ENCODE results near the gene KCNH1. TPM values are rescaled to one million over a fixed set of nuclear protein-coding genes. Genes with fewer than 3 reads are reported as not detected.

Gene KCNH1
- polyA plus RNA-seq, 2 donors = 0.06 to 0.08 TPM

DNA sequence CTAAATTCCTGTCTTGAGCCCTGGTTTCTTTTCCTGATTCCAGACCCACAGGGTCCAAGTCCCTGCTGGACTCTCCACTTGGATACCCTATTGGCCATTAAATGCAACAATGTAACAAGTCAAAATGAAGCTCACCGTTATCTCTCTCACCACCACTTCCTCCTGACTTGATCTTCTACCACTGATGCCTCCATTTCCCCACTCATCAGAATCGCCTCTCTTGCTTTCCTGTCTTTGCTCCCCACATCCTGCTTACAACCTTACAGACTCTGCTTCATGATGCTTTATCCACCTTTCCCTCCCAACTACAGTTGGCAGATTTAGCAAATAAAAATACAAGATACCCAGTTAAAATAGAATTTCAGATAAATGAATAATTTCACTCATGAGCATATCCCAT, 343.8 kb downstream of the KCNH1 start:
- Histone ChIP-seq H3K36me3 (ENCODE audit: control insufficient read depth in 2 of 2, insufficient read depth in 2 of 2, low read length in 1 of 2) (no peaks in the 10 kb centered on the region), H3K4me3 (ENCODE audit: low read depth in 1 of 2, low read length in 2 of 2) (no peak overlapping the region), H3K4me1 (ENCODE audit: control insufficient read depth in 2 of 2, insufficient read depth in 2 of 2, low read length in 1 of 2) (no peaks in the 10 kb centered on the region), H3K27ac (ENCODE audit: low read depth in 2 of 2, low read length in 1 of 2) (no peak overlapping the region), H3K9me3 (ENCODE audit: control insufficient read depth in 2 of 2, insufficient read depth in 1 of 2, low read depth in 1 of 2, low read length in 1 of 2) (no peaks in the 10 kb centered on the region), H3K27me3 (ENCODE audit: control insufficient read depth in 1 of 2, insufficient read depth in 2 of 2, low read length in 2 of 2) (no peaks in the 10 kb centered on the region)
- 68 to 72% methylated on average over 2 of the region's 2 CpGs for WGBS, 2 donors

DNA sequence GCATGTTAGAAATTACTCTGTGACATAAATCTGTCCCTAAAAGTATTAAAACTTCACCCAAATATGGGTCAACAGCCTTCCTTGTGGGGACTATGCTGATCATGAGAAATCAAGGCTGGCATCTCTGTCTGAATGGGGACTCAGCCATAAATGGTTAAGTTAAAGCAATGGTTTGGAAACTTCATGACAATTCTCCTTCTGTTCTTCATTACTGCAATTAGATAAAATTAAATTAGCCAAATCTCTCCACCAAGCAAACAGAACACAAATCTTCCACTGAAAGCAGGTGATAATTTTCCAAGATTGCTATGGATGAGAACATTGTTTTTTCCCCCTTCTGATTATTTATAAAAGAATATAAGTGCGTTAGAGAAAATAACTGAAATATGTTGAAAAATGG, 346.1 kb downstream of the KCNH1 start:
- Histone ChIP-seq H3K36me3 (ENCODE audit: control insufficient read depth in 2 of 2, insufficient read depth in 2 of 2, low read length in 1 of 2) (no peaks in the 10 kb centered on the region), H3K27me3 (ENCODE audit: control insufficient read depth in 1 of 2, insufficient read depth in 2 of 2, low read length in 2 of 2) (no peaks in the 10 kb centered on the region), H3K27ac (ENCODE audit: low read depth in 2 of 2, low read length in 1 of 2) (no peak overlapping the region), H3K4me3 (ENCODE audit: low read depth in 1 of 2, low read length in 2 of 2) (no peak overlapping the region), H3K9me3 (ENCODE audit: control insufficient read depth in 2 of 2, insufficient read depth in 1 of 2, low read depth in 1 of 2, low read length in 1 of 2) (no peaks in the 10 kb centered on the region), H3K4me1 (ENCODE audit: control insufficient read depth in 2 of 2, insufficient read depth in 2 of 2, low read length in 1 of 2) (no peaks in the 10 kb centered on the region)
- 83 to 95% methylated on average over 1 of the region's 1 CpG for whole genome bisulfite sequencing, 2 donors

DNA sequence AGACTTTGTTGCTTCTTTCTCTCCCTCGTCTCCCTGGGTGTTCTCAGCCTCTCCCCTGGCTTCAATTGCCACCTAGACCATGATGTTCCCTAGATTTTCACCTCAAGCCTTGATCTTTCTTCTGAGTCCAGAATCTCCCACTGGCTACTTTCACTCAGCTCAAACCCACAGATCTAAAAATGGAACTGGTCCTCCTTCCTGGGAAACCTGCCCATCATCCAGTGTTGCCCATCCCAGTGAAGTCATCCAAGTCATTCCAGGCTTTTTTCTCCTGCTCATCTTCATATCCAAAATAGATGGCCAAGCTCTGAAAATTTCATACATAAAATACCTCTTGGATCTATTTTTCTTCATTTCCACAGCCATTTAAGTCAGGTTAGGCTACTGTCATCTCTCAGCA, 347.4 kb downstream of the KCNH1 start:
- Histone ChIP-seq H3K9me3 (ENCODE audit: control insufficient read depth in 2 of 2, insufficient read depth in 1 of 2, low read depth in 1 of 2, low read length in 1 of 2) (no peaks in the 10 kb centered on the region), H3K27ac (ENCODE audit: low read depth in 2 of 2, low read length in 1 of 2) (no peak overlapping the region), H3K4me1 (ENCODE audit: control insufficient read depth in 2 of 2, insufficient read depth in 2 of 2, low read length in 1 of 2) (no peaks in the 10 kb centered on the region), H3K27me3 (ENCODE audit: control insufficient read depth in 1 of 2, insufficient read depth in 2 of 2, low read length in 2 of 2) (no peaks in the 10 kb centered on the region), H3K36me3 (ENCODE audit: control insufficient read depth in 2 of 2, insufficient read depth in 2 of 2, low read length in 1 of 2) (no peaks in the 10 kb centered on the region), H3K4me3 (ENCODE audit: low read depth in 1 of 2, low read length in 2 of 2) (no peak overlapping the region)
- WGBS, 2 donors = 70 to 82% methylated on average over 1 of the region's 1 CpG

DNA sequence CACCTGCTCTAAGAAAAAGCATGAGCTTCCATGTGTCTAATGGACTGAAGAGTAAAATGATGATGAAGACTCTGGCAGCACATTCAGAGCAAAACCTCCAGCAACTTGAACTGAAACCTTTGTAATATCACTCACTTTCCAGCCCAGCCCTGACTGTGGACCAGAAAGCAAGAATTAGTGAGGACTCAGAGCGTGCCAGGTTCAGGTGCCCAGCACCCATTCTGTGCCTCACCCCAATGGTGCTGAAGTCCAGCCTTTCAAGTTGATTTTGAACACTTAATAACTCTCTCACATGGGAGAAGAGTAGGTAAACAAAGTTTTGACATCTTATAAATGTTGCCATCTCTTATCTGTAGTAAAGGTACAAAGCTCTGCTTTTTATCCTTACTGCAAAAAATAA, 350.0 kb downstream of the KCNH1 start:
- Histone ChIP-seq H3K36me3 (ENCODE audit: control insufficient read depth in 2 of 2, insufficient read depth in 2 of 2, low read length in 1 of 2) (no peaks in the 10 kb centered on the region), H3K9me3 (ENCODE audit: control insufficient read depth in 2 of 2, insufficient read depth in 1 of 2, low read depth in 1 of 2, low read length in 1 of 2) (no peaks in the 10 kb centered on the region), H3K27me3 (ENCODE audit: control insufficient read depth in 1 of 2, insufficient read depth in 2 of 2, low read length in 2 of 2) (no peaks in the 10 kb centered on the region), H3K4me3 (ENCODE audit: low read depth in 1 of 2, low read length in 2 of 2) (no peak overlapping the region), H3K4me1 (ENCODE audit: control insufficient read depth in 2 of 2, insufficient read depth in 2 of 2, low read length in 1 of 2) (no peaks in the 10 kb centered on the region), H3K27ac (ENCODE audit: low read depth in 2 of 2, low read length in 1 of 2) (no peak overlapping the region)
- WGBS, 2 donors = 74 to 81% methylated on average over 1 of the region's 1 CpG

DNA sequence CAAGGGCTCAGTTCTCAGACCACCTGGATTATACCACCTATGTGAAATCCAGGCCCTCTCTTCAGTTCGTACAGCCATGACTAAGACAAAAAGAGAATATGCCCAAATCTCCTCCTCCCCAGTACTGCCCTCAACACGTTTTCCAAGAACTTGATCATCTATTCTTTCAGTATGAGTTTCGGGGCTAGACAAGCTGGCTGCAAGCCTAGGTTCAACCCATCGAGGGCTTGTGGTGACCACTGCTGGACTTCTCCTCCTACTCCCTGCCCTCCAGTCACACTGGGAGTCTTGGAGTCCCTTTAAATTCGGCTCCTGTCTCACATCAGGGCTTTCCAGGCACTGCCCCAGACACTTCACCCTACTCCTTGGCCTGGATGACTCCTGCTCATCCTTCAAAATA, 352.3 kb downstream of the KCNH1 start:
- Histone ChIP-seq H3K9me3 (ENCODE audit: control insufficient read depth in 2 of 2, insufficient read depth in 1 of 2, low read depth in 1 of 2, low read length in 1 of 2) (no peaks in the 10 kb centered on the region), H3K27ac (ENCODE audit: low read depth in 2 of 2, low read length in 1 of 2) (no peak overlapping the region), H3K27me3 (ENCODE audit: control insufficient read depth in 1 of 2, insufficient read depth in 2 of 2, low read length in 2 of 2) (no peaks in the 10 kb centered on the region), H3K4me1 (ENCODE audit: control insufficient read depth in 2 of 2, insufficient read depth in 2 of 2, low read length in 1 of 2) (no peaks in the 10 kb centered on the region), H3K36me3 (ENCODE audit: control insufficient read depth in 2 of 2, insufficient read depth in 2 of 2, low read length in 1 of 2) (no peaks in the 10 kb centered on the region), H3K4me3 (ENCODE audit: low read depth in 1 of 2, low read length in 2 of 2) (no peak overlapping the region)
- WGBS, 2 donors = 61 to 74% methylated on average over 5 of the region's 5 CpGs

DNA sequence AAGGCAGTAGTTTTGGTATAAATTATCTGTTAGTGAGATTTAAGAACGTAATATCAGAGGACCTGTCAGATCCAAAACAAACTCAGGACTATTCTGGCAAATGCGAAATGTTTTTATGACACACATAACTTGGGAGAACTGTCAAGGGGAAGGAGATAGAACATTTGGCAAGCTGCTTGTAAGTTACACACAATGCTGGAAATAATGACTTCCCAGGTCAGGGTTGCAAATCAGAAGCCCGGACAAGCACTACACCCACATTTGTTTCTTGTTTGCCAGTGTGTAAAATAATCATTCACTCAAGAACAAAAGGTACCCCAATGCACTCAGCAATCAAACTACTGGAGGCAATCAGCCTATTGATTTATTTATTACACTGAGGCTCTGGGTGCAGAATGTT, 354.7 kb downstream of the KCNH1 start:
- Histone ChIP-seq H3K4me3 (ENCODE audit: low read depth in 1 of 2, low read length in 2 of 2) (no peak overlapping the region), H3K36me3 (ENCODE audit: control insufficient read depth in 2 of 2, insufficient read depth in 2 of 2, low read length in 1 of 2) (no peaks in the 10 kb centered on the region), H3K9me3 (ENCODE audit: control insufficient read depth in 2 of 2, insufficient read depth in 1 of 2, low read depth in 1 of 2, low read length in 1 of 2) (no peaks in the 10 kb centered on the region), H3K27me3 (ENCODE audit: control insufficient read depth in 1 of 2, insufficient read depth in 2 of 2, low read length in 2 of 2) (no peaks in the 10 kb centered on the region), H3K27ac (ENCODE audit: low read depth in 2 of 2, low read length in 1 of 2) (no peak overlapping the region), H3K4me1 (ENCODE audit: control insufficient read depth in 2 of 2, insufficient read depth in 2 of 2, low read length in 1 of 2) (no peaks in the 10 kb centered on the region)
- 27 to 42% methylated on average over 3 of the region's 3 CpGs for WGBS, 2 donors

DNA sequence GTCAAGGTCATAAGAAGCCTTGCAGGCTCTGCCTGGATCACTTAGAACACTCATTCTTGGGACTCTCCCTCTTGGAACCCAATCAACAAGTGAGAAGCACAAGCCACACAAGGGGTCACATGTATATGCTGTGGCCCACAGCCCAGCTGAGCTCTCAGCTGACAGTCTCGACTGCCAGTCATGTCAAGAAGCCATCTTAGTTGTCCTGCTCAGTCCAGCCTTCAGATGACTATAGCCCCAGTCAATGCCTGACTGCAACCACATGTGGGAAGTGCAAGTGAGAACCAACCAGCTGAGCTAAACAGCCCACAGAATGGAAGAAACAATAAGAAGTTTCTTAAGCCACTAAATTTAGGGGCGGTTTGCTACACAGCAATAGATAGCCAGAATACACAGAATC, 356.0 kb downstream of the KCNH1 start:
- Histone ChIP-seq H3K4me1 (ENCODE audit: control insufficient read depth in 2 of 2, insufficient read depth in 2 of 2, low read length in 1 of 2) (no peaks in the 10 kb centered on the region), H3K4me3 (ENCODE audit: low read depth in 1 of 2, low read length in 2 of 2) (no peak overlapping the region), H3K27ac (ENCODE audit: low read depth in 2 of 2, low read length in 1 of 2) (no peak overlapping the region), H3K9me3 (ENCODE audit: control insufficient read depth in 2 of 2, insufficient read depth in 1 of 2, low read depth in 1 of 2, low read length in 1 of 2) (no peaks in the 10 kb centered on the region), H3K36me3 (ENCODE audit: control insufficient read depth in 2 of 2, insufficient read depth in 2 of 2, low read length in 1 of 2) (no peaks in the 10 kb centered on the region), H3K27me3 (ENCODE audit: control insufficient read depth in 1 of 2, insufficient read depth in 2 of 2, low read length in 2 of 2) (no peaks in the 10 kb centered on the region)
- WGBS, 2 donors = 75 to 87% methylated on average over 2 of the region's 2 CpGs

DNA sequence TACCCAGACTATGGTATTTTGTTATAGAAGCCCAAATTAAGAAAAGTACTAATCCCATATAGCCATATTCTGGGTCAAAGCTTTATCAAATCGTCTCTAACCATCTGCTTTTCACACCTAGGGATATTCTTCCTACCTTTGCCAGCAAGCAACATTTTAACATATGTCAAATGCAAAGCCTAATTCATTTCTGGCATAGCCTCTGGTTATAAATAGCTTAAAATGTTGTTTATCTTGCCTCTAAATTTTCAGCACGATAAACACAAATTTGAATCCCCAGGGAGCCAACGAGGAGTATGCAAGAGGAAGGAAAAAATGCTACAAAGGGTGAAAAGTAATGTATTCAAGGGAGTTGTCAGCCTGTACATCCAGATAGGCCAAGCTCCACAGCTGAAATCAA, 357.2 kb downstream of the KCNH1 start:
- WGBS, 2 donors = 62 to 64% methylated on average over 3 of the region's 3 CpGs
- Histone ChIP-seq H3K4me3 (ENCODE audit: low read depth in 1 of 2, low read length in 2 of 2) (no peak overlapping the region), H3K27ac (ENCODE audit: low read depth in 2 of 2, low read length in 1 of 2) (no peak overlapping the region), H3K9me3 (ENCODE audit: control insufficient read depth in 2 of 2, insufficient read depth in 1 of 2, low read depth in 1 of 2, low read length in 1 of 2) (no peaks in the 10 kb centered on the region), H3K27me3 (ENCODE audit: control insufficient read depth in 1 of 2, insufficient read depth in 2 of 2, low read length in 2 of 2) (no peaks in the 10 kb centered on the region), H3K4me1 (ENCODE audit: control insufficient read depth in 2 of 2, insufficient read depth in 2 of 2, low read length in 1 of 2) (no peaks in the 10 kb centered on the region), H3K36me3 (ENCODE audit: control insufficient read depth in 2 of 2, insufficient read depth in 2 of 2, low read length in 1 of 2) (no peaks in the 10 kb centered on the region)

DNA sequence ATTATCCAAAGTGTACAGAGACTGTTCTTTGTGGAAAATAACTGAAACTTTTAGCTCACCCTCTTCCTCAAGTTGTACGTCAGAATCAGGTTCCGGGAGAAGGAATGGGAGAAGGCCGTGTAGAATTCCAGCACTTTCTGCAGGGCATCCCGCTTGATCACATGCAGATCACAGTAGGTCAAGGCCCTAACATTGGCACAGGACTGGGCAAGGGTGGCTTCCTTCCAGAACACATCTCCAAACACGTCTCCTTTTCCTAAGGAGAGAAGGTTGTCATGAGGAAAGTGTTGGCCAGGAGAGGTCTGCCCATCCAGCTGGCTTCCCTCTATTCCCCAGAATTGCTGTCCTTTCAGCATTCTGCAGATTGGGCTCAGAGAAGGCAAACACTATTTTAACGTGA, 358.7 kb downstream of the KCNH1 start:
- no peak overlapping the region for H3K4me3 ChIP-seq (ENCODE audit: low read depth in 1 of 2, low read length in 2 of 2)
- H3K9me3 ChIP-seq (ENCODE audit: control insufficient read depth in 2 of 2, insufficient read depth in 1 of 2, low read depth in 1 of 2, low read length in 1 of 2) = no peaks in the 10 kb centered on the region
- no peaks in the 10 kb centered on the region for H3K27me3 ChIP-seq (ENCODE audit: control insufficient read depth in 1 of 2, insufficient read depth in 2 of 2, low read length in 2 of 2)
- H3K4me1 ChIP-seq (ENCODE audit: control insufficient read depth in 2 of 2, insufficient read depth in 2 of 2, low read length in 1 of 2) = no peaks in the 10 kb centered on the region
- 75 to 83% methylated on average over 6 of the region's 6 CpGs for WGBS, 2 donors
- no peak overlapping the region for H3K27ac ChIP-seq (ENCODE audit: low read depth in 2 of 2, low read length in 1 of 2)
- no peaks in the 10 kb centered on the region for H3K36me3 ChIP-seq (ENCODE audit: control insufficient read depth in 2 of 2, insufficient read depth in 2 of 2, low read length in 1 of 2)

DNA sequence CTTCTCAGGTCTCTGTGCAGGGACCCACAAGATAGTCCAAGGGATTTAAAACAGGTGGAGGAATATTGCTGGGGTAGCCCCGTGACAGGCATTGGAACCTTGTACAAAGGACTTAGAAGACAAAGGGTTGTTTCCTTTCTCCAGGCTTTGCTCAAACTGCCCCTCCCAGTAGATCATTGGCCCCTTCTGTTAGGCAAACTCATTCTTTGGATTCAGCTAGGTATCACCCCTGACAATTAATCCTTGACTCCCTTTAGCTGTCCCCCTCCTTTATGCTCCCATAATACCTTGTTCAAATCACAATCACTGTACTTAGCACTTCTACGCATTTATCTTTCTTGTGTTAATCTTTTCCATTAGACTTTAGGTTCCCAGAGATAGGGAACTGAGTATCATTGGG, 360.5 kb downstream of the KCNH1 start:
- H3K27me3 ChIP-seq (ENCODE audit: control insufficient read depth in 1 of 2, insufficient read depth in 2 of 2, low read length in 2 of 2) = no peaks in the 10 kb centered on the region
- no peaks in the 10 kb centered on the region for H3K36me3 ChIP-seq (ENCODE audit: control insufficient read depth in 2 of 2, insufficient read depth in 2 of 2, low read length in 1 of 2)
- H3K4me1 ChIP-seq (ENCODE audit: control insufficient read depth in 2 of 2, insufficient read depth in 2 of 2, low read length in 1 of 2) = no peaks in the 10 kb centered on the region
- no peaks in the 10 kb centered on the region for H3K9me3 ChIP-seq (ENCODE audit: control insufficient read depth in 2 of 2, insufficient read depth in 1 of 2, low read depth in 1 of 2, low read length in 1 of 2)
- no peak overlapping the region for H3K4me3 ChIP-seq (ENCODE audit: low read depth in 1 of 2, low read length in 2 of 2)
- WGBS, 2 donors = 69 to 87% methylated on average over 2 of the region's 2 CpGs
- no peak overlapping the region for H3K27ac ChIP-seq (ENCODE audit: low read depth in 2 of 2, low read length in 1 of 2)
